Adrenal gland (tissue), 5 donors: ENCODE results near the gene CNGA4.

ENCODE experiments used
- POLR2A ChIP-seq, 2 donors: fragments of 450-650 bp; IDR thresholded peaks; one replicate each; pipeline ENCODE4 v1.6.1; 2017; ENCODE audit warnings: antibody characterized with exemption in 2 of 2, mild to moderate bottlenecking in 2 of 2, moderate library complexity in 1 of 2
- TF ChIP-seq, protein P1 (sequence below), 6 experiments: fragments of 450-650 bp in 4 of 6; fragments of 200-600 bp in 2 of 6; sonication (generic) in 1 of 6; IDR thresholded peaks; 1 replicate in 5 of 6; 2 replicates in 1 of 6; pipeline versions ENCODE4 v1.5.1 to v1.8.0; 2016 to 2021; ENCODE audit warnings: antibody characterized with exemption in 6 of 6, mild to moderate bottlenecking in 2 of 6, moderate library complexity in 1 of 6
- donor health status: DM: no; HTN: no; CAD: no.

DNA sequence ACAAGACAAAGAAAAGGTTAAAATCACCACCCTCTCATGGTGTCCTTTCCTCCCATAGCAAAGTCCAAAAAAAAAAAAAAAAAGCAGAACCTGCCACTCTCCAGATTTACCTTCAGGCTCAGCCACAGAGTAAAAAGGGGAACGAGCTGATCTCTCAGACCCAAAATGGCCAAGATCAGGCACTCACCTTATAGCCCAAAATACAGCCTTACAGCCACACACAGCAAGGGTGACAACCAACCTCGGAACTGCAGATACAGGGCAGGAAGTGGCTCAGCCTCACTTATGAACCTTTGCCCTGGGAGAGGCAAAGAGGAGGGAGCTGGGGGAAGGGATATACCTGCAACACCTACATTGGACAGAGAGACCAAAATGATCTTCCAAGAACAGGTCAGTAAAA is 9.0 kb upstream of the CNGA4 start:
- TF ChIP-seq, protein P1, sequence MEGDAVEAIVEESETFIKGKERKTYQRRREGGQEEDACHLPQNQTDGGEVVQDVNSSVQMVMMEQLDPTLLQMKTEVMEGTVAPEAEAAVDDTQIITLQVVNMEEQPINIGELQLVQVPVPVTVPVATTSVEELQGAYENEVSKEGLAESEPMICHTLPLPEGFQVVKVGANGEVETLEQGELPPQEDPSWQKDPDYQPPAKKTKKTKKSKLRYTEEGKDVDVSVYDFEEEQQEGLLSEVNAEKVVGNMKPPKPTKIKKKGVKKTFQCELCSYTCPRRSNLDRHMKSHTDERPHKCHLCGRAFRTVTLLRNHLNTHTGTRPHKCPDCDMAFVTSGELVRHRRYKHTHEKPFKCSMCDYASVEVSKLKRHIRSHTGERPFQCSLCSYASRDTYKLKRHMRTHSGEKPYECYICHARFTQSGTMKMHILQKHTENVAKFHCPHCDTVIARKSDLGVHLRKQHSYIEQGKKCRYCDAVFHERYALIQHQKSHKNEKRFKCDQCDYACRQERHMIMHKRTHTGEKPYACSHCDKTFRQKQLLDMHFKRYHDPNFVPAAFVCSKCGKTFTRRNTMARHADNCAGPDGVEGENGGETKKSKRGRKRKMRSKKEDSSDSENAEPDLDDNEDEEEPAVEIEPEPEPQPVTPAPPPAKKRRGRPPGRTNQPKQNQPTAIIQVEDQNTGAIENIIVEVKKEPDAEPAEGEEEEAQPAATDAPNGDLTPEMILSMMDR (IDR thresholded peaks at IDR 0.05), result no peak
- no peak for TF ChIP-seq POLR2A (IDR thresholded peaks at IDR 0.05)
